Measurements from ENCODE around the gene KCNK16.

The KCNK16 gene

GRCh38 chr6:39322306-39322850 is at the start of gene KCNK16:
Gene KCNK16, minus strand, starts transcription at chr6:39322702. Its CDS starts 162 bp downstream, at chr6:39322540.
- H3K4me3 ChIP-seq (ENCODE audit: low read depth, low read length): no peak within 1 kb of the TSS
- H3K36me3 ChIP-seq (ENCODE audit: control insufficient read depth, insufficient read depth, low read length): no peaks in the 10 kb centered on the region
- no peaks in the 10 kb centered on the region for H3K9me3 ChIP-seq (ENCODE audit: control insufficient read depth, insufficient read depth, low read depth, low read length)
- no peak within 1 kb of the TSS for H3K27ac ChIP-seq (ENCODE audit: low read depth, low read length)
- H3K9ac ChIP-seq (ENCODE audit: low read length): no peak within 1 kb of the TSS
- H3K27me3 ChIP-seq (ENCODE audit: control insufficient read depth, insufficient read depth, low read length): peaks cover 23% of the 10 kb centered on the region
- no peaks in the 10 kb centered on the region for H3K4me1 ChIP-seq (ENCODE audit: control insufficient read depth, insufficient read depth, low read length)

GRCh38 chr6:39370390-39370789 is 47.9 kb upstream of the KCNK16 start:
- Histone ChIP-seq H3K27ac (ENCODE audit: low read depth, low read length) (no peak overlapping the region), H3K9me3 (ENCODE audit: control insufficient read depth, insufficient read depth, low read depth, low read length) (peaks cover 9% of the 10 kb centered on the region), H3K27me3 (ENCODE audit: control insufficient read depth, insufficient read depth, low read length) (no peaks in the 10 kb centered on the region), H3K4me3 (ENCODE audit: low read depth, low read length) (no peak overlapping the region), H3K9ac (ENCODE audit: low read length) (no peak overlapping the region), H3K4me1 (ENCODE audit: control insufficient read depth, insufficient read depth, low read length) (no peaks in the 10 kb centered on the region; the same call in 1 of the 2 replicates), H3K36me3 (ENCODE audit: control insufficient read depth, insufficient read depth, low read length) (no peaks in the 10 kb centered on the region)

GRCh38 chr6:39369987-39370386 is 47.5 kb upstream of the KCNK16 start:
- no peaks in the 10 kb centered on the region for H3K36me3 ChIP-seq (ENCODE audit: control insufficient read depth, insufficient read depth, low read length)
- H3K9ac ChIP-seq (ENCODE audit: low read length): no peak overlapping the region
- H3K4me1 ChIP-seq (ENCODE audit: control insufficient read depth, insufficient read depth, low read length): no peaks in the 10 kb centered on the region; the same call in 1 of the 2 replicates
- no peak overlapping the region for H3K27ac ChIP-seq (ENCODE audit: low read depth, low read length)
- H3K9me3 ChIP-seq (ENCODE audit: control insufficient read depth, insufficient read depth, low read depth, low read length): peaks cover 9% of the 10 kb centered on the region
- H3K4me3 ChIP-seq (ENCODE audit: low read depth, low read length): no peak overlapping the region
- no peaks in the 10 kb centered on the region for H3K27me3 ChIP-seq (ENCODE audit: control insufficient read depth, insufficient read depth, low read length)

GRCh38 chr6:39367700-39368099 is 45.2 kb upstream of the KCNK16 start:
- peaks cover 9% of the 10 kb centered on the region for H3K9me3 ChIP-seq (ENCODE audit: control insufficient read depth, insufficient read depth, low read depth, low read length)

GRCh38 chr6:39366931-39367618 is 44.6 kb upstream of the KCNK16 start:
- Histone ChIP-seq H3K27ac (ENCODE audit: low read depth, low read length) (no peak overlapping the region), H3K9me3 (ENCODE audit: control insufficient read depth, insufficient read depth, low read depth, low read length) (peaks cover 9% of the 10 kb centered on the region), H3K4me1 (ENCODE audit: control insufficient read depth, insufficient read depth, low read length) (peaks cover 4% of the 10 kb centered on the region), H3K4me3 (ENCODE audit: low read depth, low read length) (no peak overlapping the region), H3K27me3 (ENCODE audit: control insufficient read depth, insufficient read depth, low read length) (no peaks in the 10 kb centered on the region), H3K9ac (ENCODE audit: low read length) (no peak overlapping the region), H3K36me3 (ENCODE audit: control insufficient read depth, insufficient read depth, low read length) (no peaks in the 10 kb centered on the region)

More at GRCh38 chr6:39367700-39368099, 45.2 kb upstream of the KCNK16 start:
- no peaks in the 10 kb centered on the region for H3K36me3 ChIP-seq (ENCODE audit: control insufficient read depth, insufficient read depth, low read length)
- H3K9ac ChIP-seq (ENCODE audit: low read length): no peak overlapping the region
- no peak overlapping the region for H3K4me3 ChIP-seq (ENCODE audit: low read depth, low read length)
- H3K4me1 ChIP-seq (ENCODE audit: control insufficient read depth, insufficient read depth, low read length): no peaks in the 10 kb centered on the region; the same call in 1 of the 2 replicates
- H3K27ac ChIP-seq (ENCODE audit: low read depth, low read length): no peak overlapping the region
- H3K27me3 ChIP-seq (ENCODE audit: control insufficient read depth, insufficient read depth, low read length): no peaks in the 10 kb centered on the region

GRCh38 chr6:39365281-39366074 is 43.0 kb upstream of the KCNK16 start:
- H3K27me3 ChIP-seq (ENCODE audit: control insufficient read depth, insufficient read depth, low read length): no peaks in the 10 kb centered on the region
- H3K36me3 ChIP-seq (ENCODE audit: control insufficient read depth, insufficient read depth, low read length): no peaks in the 10 kb centered on the region
- no peak overlapping the region for H3K4me3 ChIP-seq (ENCODE audit: low read depth, low read length)
- peaks cover 4% of the 10 kb centered on the region for H3K4me1 ChIP-seq (ENCODE audit: control insufficient read depth, insufficient read depth, low read length)
- H3K27ac ChIP-seq (ENCODE audit: low read depth, low read length): no peak overlapping the region
- H3K9me3 ChIP-seq (ENCODE audit: control insufficient read depth, insufficient read depth, low read depth, low read length): peaks cover 2% of the 10 kb centered on the region; the same call in 1 of the 2 replicates
- no peak overlapping the region for H3K9ac ChIP-seq (ENCODE audit: low read length)

GRCh38 chr6:39363280-39363679 is 40.8 kb upstream of the KCNK16 start:
- H3K9ac ChIP-seq (ENCODE audit: low read length): no peak overlapping the region
- H3K9me3 ChIP-seq (ENCODE audit: control insufficient read depth, insufficient read depth, low read depth, low read length): no peaks in the 10 kb centered on the region
- no peak overlapping the region for H3K27ac ChIP-seq (ENCODE audit: low read depth, low read length)
- no peaks in the 10 kb centered on the region for H3K36me3 ChIP-seq (ENCODE audit: control insufficient read depth, insufficient read depth, low read length)
- H3K4me3 ChIP-seq (ENCODE audit: low read depth, low read length): no peak overlapping the region
- peaks cover 4% of the 10 kb centered on the region; the same call in 1 of the 2 replicates for H3K4me1 ChIP-seq (ENCODE audit: control insufficient read depth, insufficient read depth, low read length)
- H3K27me3 ChIP-seq (ENCODE audit: control insufficient read depth, insufficient read depth, low read length): no peaks in the 10 kb centered on the region

- Histone ChIP-seq H3K27ac (ENCODE audit: low read depth, low read length) (no peak overlapping the region), H3K27me3 (ENCODE audit: control insufficient read depth, insufficient read depth, low read length) (no peaks in the 10 kb centered on the region), H3K36me3 (ENCODE audit: control insufficient read depth, insufficient read depth, low read length) (no peaks in the 10 kb centered on the region), H3K9me3 (ENCODE audit: control insufficient read depth, insufficient read depth, low read depth, low read length) (no peaks in the 10 kb centered on the region), H3K4me3 (ENCODE audit: low read depth, low read length) (no peak overlapping the region), H3K9ac (ENCODE audit: low read length) (no peak overlapping the region), H3K4me1 (ENCODE audit: control insufficient read depth, insufficient read depth, low read length) (peaks cover 4% of the 10 kb centered on the region; the same call in 1 of the 2 replicates)
These were observed 40.0 kb upstream of the KCNK16 start for GRCh38 chr6:39362487-39362865.

GRCh38 chr6:39361657-39362486 is 39.4 kb upstream of the KCNK16 start:
- H3K27me3 ChIP-seq (ENCODE audit: control insufficient read depth, insufficient read depth, low read length): no peaks in the 10 kb centered on the region
- no peaks in the 10 kb centered on the region for H3K9me3 ChIP-seq (ENCODE audit: control insufficient read depth, insufficient read depth, low read depth, low read length)
- no peaks in the 10 kb centered on the region for H3K36me3 ChIP-seq (ENCODE audit: control insufficient read depth, insufficient read depth, low read length)
- peaks cover 4% of the 10 kb centered on the region; the same call in 1 of the 2 replicates for H3K4me1 ChIP-seq (ENCODE audit: control insufficient read depth, insufficient read depth, low read length)
- H3K9ac ChIP-seq (ENCODE audit: low read length): no peak overlapping the region
- no peak overlapping the region for H3K4me3 ChIP-seq (ENCODE audit: low read depth, low read length)
- H3K27ac ChIP-seq (ENCODE audit: low read depth, low read length): no peak overlapping the region

GRCh38 chr6:39360378-39360777 is 37.9 kb upstream of the KCNK16 start:
- no peaks in the 10 kb centered on the region for H3K36me3 ChIP-seq (ENCODE audit: control insufficient read depth, insufficient read depth, low read length)
- no peaks in the 10 kb centered on the region for H3K27me3 ChIP-seq (ENCODE audit: control insufficient read depth, insufficient read depth, low read length)
- H3K4me1 ChIP-seq (ENCODE audit: control insufficient read depth, insufficient read depth, low read length): peaks cover 4% of the 10 kb centered on the region; the same call in 1 of the 2 replicates
- no peak overlapping the region for H3K27ac ChIP-seq (ENCODE audit: low read depth, low read length)
- no peaks in the 10 kb centered on the region for H3K9me3 ChIP-seq (ENCODE audit: control insufficient read depth, insufficient read depth, low read depth, low read length)
- no peak overlapping the region for H3K4me3 ChIP-seq (ENCODE audit: low read depth, low read length)
- no peak overlapping the region for H3K9ac ChIP-seq (ENCODE audit: low read length)

Data from HUES6 (cell line).